Measurements from ENCODE around the gene ADAMTS16.

Gene ADAMTS16

GRCh38 chr5:5341531-5342292 lies 201.6 kb downstream of the ADAMTS16 start:
- no peak for DNase-seq

- no peak for DNase-seq
These were observed 202.7 kb downstream of the ADAMTS16 start for GRCh38 chr5:5342784-5343183.

DNA sequence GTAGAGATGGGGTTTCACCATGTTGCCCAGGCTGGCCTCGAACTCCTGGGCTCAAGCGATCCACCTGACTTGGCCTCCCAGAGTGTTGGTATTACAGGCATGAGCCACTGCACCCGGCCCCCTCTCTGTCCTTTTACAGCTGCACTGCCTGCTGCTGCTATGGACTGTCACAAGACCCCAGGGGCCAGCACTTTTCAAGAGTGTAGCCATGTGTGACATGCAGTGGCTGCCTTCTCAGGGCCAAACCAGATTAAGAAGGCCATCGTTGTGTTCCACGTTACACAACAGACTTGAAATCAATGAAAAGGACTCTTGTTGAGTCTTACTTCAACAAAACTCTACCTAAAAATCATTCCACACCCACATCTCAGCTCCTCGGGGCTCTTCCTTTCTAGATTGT lies 203.4 kb downstream of the ADAMTS16 start:
- no peak for DNase-seq

DNA sequence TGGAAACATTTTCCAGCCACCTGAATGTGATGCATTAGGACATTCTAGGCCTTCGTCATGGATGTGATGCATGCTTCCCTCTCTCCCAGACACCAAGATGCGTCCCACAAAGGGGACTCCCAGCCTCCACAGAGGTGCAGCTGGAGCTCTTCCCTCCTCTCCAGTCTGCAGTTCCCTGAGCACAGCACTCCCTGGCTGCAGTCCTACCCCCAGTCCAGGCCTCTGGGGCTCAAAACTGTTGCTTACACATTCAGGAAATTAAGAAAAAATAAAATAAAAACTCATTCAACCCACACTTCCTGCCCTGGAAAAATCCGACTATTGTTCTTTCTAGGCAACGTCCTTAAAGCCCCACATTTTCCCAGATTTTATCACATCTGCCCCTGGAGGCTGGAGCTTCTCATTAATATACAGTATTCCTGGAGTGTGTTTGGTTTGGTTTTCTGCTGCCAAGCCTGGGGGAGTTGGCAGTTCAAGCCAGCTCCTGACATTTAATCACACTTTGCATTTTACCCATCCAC lies 204.0 kb downstream of the ADAMTS16 start:
- no peak for DNase-seq

GRCh38 chr5:5344606-5345005 lies 204.5 kb downstream of the ADAMTS16 start:
- DNase-seq = no peak

DNA sequence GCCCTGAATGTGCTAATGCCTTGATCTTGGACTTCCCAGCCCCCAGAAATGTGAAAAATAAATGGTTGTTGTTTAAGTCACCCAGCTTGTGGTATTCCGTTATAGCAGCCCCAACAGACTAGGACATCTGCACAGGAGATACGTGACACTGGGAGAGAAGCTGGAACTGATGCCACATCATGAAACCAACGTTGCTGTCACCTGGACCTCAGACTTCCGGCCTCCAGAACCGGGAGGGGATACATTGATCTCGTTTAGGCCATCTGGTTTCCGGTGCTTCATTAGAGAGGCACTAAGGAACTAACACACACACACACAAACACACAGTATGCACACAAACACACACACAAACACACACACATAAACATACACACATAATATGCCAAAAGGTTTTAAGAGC lies 207.3 kb downstream of the ADAMTS16 start:
- DNase-seq = no peak

DNA sequence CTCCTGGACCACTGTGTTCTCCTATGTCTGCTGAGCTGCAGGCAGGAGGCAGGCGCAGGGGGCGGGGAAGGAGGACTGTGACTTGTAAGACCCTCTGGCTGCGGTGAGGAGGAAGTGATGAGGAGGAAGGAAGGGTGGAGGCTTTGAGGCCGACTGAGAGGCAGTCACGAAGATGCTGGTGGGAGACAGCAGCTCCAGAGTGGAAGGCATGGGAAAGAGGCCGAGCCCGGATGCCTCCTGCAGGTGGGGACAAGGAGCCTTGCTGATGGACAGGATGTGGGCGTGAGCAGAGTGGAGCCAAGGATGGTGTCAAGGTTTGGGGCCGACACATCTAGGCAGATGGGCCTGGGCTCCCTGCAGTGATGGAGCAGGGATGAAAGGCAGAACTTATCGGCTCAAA lies 208.0 kb downstream of the ADAMTS16 start:
- no peak for DNase-seq

DNA sequence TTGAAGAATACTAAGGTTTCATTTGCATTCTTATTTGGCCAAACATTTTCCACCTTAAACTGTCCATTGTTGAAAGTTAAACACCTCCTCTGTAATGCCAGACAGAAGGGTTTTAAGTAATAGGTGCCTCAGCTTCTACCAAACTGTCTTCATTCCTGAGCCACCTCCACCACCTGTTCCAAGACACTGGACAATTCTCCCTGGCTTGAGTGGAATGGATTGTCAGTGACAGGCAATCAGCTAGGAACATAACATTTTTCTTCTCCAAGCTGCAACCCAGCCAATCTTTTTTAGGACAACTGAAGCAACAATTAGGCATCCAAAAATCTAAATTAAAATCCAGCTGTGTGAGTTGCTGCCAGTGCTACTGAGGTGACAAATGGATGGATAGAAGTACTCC lies 208.4 kb downstream of the ADAMTS16 start:
- DNase-seq = no peak

DNA sequence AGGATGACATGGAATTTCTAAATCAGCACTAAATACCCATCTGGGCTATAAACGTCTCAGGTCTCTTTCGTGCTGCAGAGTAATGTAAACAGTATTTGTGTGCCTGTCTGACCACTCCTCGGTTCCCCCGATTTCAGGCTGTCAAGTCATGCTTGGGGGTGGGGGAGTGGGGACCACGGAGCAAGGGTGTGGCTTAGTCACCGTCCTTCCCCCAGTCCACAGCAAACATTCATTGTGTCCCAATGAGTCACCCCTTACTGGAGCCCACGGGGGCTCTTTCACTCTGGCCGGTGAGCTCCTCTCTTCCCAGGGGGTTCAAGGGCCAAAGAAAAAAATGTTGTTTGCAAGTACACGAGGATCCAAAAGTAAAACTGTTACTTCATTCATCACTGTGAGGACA lies 210.0 kb downstream of the ADAMTS16 start:
- no peak for DNase-seq

DNA sequence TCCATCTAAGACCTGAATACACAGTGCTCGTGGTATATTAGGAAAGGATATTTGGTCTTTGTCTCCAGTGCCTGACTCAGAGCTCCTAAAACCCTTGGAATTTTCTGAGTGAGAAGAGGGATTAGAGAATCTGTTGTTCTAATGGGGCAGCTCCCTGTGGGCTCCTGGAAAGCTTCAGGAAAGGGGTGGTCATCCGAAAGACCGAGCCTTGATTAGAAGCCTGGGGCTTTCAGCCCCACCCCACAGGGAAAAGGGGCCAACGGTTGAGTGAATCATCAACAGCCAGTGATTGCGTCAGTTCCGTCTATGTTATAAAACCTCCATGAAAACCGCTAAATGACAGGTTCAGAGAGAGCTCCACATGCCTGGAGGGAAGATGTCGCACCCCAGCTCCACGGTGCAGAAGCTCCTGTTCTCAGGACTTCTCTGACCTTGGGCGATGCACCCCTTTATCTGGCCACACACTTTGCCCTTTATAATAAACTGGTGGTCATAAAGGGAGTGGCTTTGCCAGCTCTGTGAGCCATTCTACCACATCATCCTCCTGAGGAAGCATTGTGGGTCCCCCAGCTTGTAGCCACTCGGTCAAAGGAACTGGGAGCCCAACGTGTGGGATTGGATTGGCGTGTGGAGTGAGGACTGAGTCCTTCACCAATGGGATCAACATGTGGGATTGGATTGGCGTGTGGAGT lies 211.3 kb downstream of the ADAMTS16 start:
- no peak for DNase-seq

DNA sequence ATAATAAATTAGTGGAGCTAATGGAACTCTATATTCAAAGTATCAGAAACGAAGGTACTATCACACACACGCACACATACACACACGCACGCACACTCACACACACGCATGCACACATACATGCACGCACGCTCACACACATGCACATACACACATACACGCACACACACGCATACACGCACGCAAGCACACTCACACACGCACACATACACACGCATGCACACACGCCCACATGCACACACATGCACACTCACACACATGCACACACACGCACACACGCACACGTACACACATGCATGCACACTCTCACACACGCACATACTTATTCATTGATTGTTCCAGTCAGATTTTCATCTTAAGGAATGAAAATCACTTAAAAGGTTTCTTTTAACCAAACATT lies 212.5 kb downstream of the ADAMTS16 start:
- no peak for DNase-seq

- DNase-seq = no peak
These were observed 213.6 kb downstream of the ADAMTS16 start for GRCh38 chr5:5353681-5354080.

DNA sequence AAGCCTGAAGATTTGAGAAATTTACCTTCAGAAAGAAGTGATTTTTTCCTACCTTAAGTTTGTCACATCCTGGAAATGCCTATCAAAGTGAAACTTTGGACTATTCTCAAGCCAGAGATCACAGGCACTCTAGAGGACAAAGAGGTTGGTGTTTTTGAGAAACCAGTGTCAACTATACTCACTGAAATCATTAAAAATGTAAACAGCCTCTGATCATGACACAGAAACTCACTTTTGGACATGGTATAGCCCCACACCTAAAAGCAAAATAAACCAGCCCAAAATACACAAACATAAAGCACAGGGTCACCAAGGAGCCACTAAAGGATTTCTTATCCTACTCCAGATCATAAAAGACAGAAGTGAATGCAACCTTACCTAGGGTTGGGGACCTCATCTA lies 216.6 kb downstream of the ADAMTS16 start:
- no peak for DNase-seq

DNA sequence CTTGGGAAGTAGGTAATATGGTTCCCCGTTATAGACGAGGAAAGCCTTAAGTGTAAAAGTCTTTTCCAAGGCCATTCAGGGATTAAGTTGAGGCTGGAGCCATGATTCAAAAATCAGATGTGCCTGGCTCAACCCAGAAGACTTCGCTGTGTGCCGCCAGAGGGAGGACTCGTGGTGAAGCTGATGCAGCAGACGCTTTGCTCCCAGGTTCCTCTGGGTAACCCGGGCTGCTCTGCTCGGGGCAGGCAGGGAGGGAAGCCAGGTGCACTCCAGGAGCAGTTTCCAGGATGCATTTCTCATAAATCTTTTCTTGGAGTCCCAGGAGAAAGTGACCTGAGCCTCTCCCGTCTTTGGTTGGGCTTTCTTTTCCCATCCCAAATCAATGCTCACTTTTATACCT lies 219.5 kb downstream of the ADAMTS16 start:
- DNase-seq = no peak

- peak in 4 of 56 donors; percentile 3 to 22 (median 14) for DNase-seq
These were observed 220.3 kb downstream of the ADAMTS16 start for GRCh38 chr5:5360363-5360940.

- no peak for DNase-seq
These were observed 220.9 kb downstream of the ADAMTS16 start for GRCh38 chr5:5360941-5361520.

GRCh38 chr5:5363045-5363444 lies 222.9 kb downstream of the ADAMTS16 start:
- no peak for DNase-seq

DNA sequence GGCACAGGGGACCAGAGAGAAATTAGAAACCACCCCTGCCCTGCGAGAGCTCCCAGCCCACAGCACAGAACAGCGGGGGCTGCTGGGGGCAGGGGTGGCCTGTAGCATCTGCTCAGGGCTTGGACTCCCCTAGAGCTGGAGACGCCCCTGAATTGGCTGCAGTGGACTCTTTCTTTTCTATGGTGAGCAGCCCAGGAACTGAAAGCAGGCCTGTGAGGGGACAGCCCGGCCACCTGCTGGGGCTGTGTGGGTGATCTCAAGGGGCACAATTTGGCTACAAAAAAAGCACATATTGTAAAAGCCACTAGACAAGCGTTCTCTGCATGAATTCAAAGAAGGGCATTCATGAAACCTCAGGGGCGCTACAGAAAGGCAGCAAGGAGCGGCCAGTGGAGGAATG lies 224.8 kb downstream of the ADAMTS16 start:
- DNase-seq = no peak

GRCh38 chr5:5367739-5368138 lies 227.6 kb downstream of the ADAMTS16 start:
- DNase-seq = no peak

DNA sequence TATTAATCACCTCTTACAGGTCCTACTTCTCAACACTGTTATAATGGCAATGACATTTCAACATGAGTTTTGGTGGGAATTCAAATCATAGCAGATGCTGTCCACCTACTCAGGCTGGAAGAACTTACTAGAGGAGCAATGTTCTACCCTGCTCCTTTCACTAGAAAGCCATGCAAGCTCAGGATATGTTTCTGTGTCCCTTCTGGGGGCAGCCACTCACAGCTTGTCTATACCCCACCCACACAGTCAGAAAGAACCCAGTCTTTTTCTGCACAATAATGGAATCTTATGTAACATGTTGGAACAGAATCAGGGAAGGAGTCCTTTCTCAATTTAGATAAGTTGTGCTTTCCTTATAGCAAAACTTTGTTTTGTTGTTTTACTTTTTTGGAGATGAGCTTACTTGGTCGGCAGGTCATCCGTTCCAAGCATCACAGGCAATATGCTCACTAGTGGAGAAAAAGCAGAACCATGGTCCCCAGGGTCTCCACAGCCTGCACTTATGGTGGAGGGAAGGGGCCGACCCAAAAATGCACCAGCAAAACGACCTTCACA lies 229.0 kb downstream of the ADAMTS16 start:
- DNase-seq = peak in 6 of 56 donors; percentile 3 to 53 (median 15)
